Measurements from ENCODE around the gene CDK18. TPM values are rescaled to one million over a fixed set of nuclear protein-coding genes. Genes with fewer than 3 reads are reported as not detected.
A peak's percentile ranks its signal among the peaks of the same experiment; 100 is the strongest.

Gene CDK18
- total and polyA plus RNA-seq, 2 donors from 2014 or later, result 25.7 to 36.3 TPM

- H3K27ac ChIP-seq (ENCODE audit: low read depth in 2 of 2, low read length in 2 of 2), result peak overlapping the region; percentile 22 to 29
- intact Hi-C loops (cut with DNase I), result no loop called here
Measured at GRCh38 chr1:205578780-205579571, 74.5 kb downstream of the CDK18 start.

GRCh38 chr1:205579711-205580110 lies 75.2 kb downstream of the CDK18 start:
- peak in 1 of 5 donors; percentile 26 for DNase-seq
- no peaks in the 10 kb centered on the region for H3K36me3 ChIP-seq (ENCODE audit: control insufficient read depth in 2 of 3, insufficient read depth in 3 of 3, low read length in 3 of 3)
- FAIRE-seq, result no peak
- no peak overlapping the region for H3K9ac ChIP-seq (ENCODE audit: low read length in 3 of 3)
- no peak overlapping the region for H3K27ac ChIP-seq (ENCODE audit: low read depth in 2 of 2, low read length in 2 of 2)
- intact Hi-C loops (cut with DNase I), result no loop called here
- peaks cover 0 to 28% (median 14%) of the 10 kb centered on the region in 3 donors for H3K4me1 ChIP-seq (ENCODE audit: control insufficient read depth in 2 of 3, insufficient read depth in 2 of 3, low read depth in 1 of 3, low read length in 3 of 3)
- no peaks in the 10 kb centered on the region for H3K9me3 ChIP-seq (ENCODE audit: control insufficient read depth in 2 of 3, insufficient read depth in 1 of 3, low read length in 3 of 3)
- no peak for TF ChIP-seq CTCF (IDR thresholded peaks at IDR 0.05; ENCODE audit: borderline replicate concordance, extremely low read depth, insufficient read depth)
- no peak overlapping the region for H3K4me3 ChIP-seq (ENCODE audit: low read length in 3 of 3)
- no peaks in the 10 kb centered on the region for H3K27me3 ChIP-seq (ENCODE audit: control insufficient read depth, insufficient read depth, low read length)

More at GRCh38 chr1:205578780-205579571, 74.5 kb downstream of the CDK18 start:
- FAIRE-seq (no peak), DNase-seq (no peak)
- H3K4me3 ChIP-seq (ENCODE audit: low read length in 3 of 3), result no peak overlapping the region
- TF ChIP-seq CTCF (IDR thresholded peaks at IDR 0.05; ENCODE audit: borderline replicate concordance, extremely low read depth, insufficient read depth), result no peak
- H3K9me3 ChIP-seq (ENCODE audit: control insufficient read depth in 2 of 3, insufficient read depth in 1 of 3, low read length in 3 of 3), result no peaks in the 10 kb centered on the region
- H3K36me3 ChIP-seq (ENCODE audit: control insufficient read depth in 2 of 3, insufficient read depth in 3 of 3, low read length in 3 of 3), result no peaks in the 10 kb centered on the region
- peaks cover 0 to 31% (median 14%) of the 10 kb centered on the region in 3 donors for H3K4me1 ChIP-seq (ENCODE audit: control insufficient read depth in 2 of 3, insufficient read depth in 2 of 3, low read depth in 1 of 3, low read length in 3 of 3)
- H3K9ac ChIP-seq (ENCODE audit: low read length in 3 of 3), result peak overlapping the region in 1 of 3 donors; percentile 5
- no peaks in the 10 kb centered on the region for H3K27me3 ChIP-seq (ENCODE audit: control insufficient read depth, insufficient read depth, low read length)

GRCh38 chr1:205580140-205580922 lies 75.9 kb downstream of the CDK18 start:
- Histone ChIP-seq H3K4me1 (ENCODE audit: control insufficient read depth in 2 of 3, insufficient read depth in 2 of 3, low read depth in 1 of 3, low read length in 3 of 3) (peaks cover 0 to 24% (median 14%) of the 10 kb centered on the region in 3 donors), H3K36me3 (ENCODE audit: control insufficient read depth in 2 of 3, insufficient read depth in 3 of 3, low read length in 3 of 3) (no peaks in the 10 kb centered on the region), H3K9ac (ENCODE audit: low read length in 3 of 3) (no peak overlapping the region), H3K4me3 (ENCODE audit: low read length in 3 of 3) (no peak overlapping the region), H3K27me3 (ENCODE audit: control insufficient read depth, insufficient read depth, low read length) (no peaks in the 10 kb centered on the region), H3K9me3 (ENCODE audit: control insufficient read depth in 2 of 3, insufficient read depth in 1 of 3, low read length in 3 of 3) (no peaks in the 10 kb centered on the region), H3K27ac (ENCODE audit: low read depth in 2 of 2, low read length in 2 of 2) (no peak overlapping the region)
- intact Hi-C loops (cut with DNase I), result no loop called here
- TF ChIP-seq CTCF (IDR thresholded peaks at IDR 0.05; ENCODE audit: borderline replicate concordance, extremely low read depth, insufficient read depth), result no peak
- FAIRE-seq (no peak), DNase-seq (peak in 1 of 5 donors; percentile 51)
